Measurements from ENCODE around the gene ACBD6. TPM values are rescaled to one million over a fixed set of nuclear protein-coding genes. Genes with fewer than 3 reads are reported as not detected.

Gene ACBD6
- total RNA-seq, 4 donors from 2014 or later, result 31.3 to 43.1 (median 36.9) TPM

DNA sequence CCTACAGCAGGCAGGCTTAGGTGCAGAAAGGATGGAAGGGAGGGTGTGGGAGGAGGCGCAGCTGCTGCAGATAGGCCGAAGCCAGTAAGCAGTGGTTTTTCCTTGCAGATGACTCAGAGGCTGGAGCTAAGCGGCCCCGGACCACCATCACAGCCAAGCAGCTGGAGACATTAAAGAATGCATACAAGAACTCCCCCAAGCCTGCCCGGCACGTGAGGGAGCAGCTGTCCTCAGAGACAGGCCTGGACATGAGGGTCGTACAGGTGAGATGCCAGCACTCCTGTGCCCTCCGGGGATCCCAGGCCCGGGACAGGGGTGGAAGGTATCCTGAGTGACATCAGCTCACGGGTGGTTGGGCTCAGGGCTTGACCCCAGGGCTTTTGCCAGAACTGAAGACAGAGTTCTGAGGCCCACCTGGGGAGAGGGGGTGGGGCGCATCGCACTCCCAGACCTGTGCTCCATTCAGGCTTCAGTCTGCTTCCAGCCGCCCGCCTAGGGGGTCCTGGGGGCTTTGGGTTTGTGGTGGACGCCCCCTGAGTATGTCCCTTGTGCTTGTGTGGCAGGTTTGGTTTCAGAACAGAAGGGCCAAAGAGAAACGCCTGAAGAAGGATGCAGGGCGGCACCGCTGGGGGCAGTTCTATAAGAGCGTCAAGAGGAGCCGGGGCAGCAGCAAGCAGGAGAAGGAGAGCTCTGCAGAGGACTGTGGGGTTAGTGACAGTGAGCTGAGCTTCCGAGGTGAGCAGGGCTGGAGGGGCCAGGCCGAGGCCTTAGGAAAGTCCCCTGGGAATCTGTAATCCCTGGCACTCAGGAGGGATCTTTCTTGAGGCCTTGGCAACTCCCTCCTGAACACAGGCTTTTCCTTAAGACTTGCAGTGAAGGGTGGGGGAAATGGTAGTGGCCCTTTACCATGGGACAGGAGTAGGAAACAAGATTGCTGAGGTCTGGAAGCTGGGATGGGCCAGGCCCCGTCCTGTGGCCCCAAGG lies 230.8 kb downstream of the ACBD6 start:
- intact Hi-C loops (cut with DNase I; ENCODE audit: low total_unique reads), result no loop called here
- DNase-seq (ENCODE audit: low spot score in 2 of 2), result peak in 1 of 2 donors; percentile 79
- 76 to 79% methylated on average over 21 to 23 of the region's 23 CpGs for WGBS, 2 donors
- no peak overlapping the region for H3K4me3 ChIP-seq (ENCODE audit: low read depth, poor library complexity, severe bottlenecking)
- TF ChIP-seq, protein P1, sequence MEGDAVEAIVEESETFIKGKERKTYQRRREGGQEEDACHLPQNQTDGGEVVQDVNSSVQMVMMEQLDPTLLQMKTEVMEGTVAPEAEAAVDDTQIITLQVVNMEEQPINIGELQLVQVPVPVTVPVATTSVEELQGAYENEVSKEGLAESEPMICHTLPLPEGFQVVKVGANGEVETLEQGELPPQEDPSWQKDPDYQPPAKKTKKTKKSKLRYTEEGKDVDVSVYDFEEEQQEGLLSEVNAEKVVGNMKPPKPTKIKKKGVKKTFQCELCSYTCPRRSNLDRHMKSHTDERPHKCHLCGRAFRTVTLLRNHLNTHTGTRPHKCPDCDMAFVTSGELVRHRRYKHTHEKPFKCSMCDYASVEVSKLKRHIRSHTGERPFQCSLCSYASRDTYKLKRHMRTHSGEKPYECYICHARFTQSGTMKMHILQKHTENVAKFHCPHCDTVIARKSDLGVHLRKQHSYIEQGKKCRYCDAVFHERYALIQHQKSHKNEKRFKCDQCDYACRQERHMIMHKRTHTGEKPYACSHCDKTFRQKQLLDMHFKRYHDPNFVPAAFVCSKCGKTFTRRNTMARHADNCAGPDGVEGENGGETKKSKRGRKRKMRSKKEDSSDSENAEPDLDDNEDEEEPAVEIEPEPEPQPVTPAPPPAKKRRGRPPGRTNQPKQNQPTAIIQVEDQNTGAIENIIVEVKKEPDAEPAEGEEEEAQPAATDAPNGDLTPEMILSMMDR (IDR thresholded peaks at IDR 0.05), result no peak
- no peak for TF ChIP-seq POLR2A (IDR thresholded peaks at IDR 0.05)

DNA sequence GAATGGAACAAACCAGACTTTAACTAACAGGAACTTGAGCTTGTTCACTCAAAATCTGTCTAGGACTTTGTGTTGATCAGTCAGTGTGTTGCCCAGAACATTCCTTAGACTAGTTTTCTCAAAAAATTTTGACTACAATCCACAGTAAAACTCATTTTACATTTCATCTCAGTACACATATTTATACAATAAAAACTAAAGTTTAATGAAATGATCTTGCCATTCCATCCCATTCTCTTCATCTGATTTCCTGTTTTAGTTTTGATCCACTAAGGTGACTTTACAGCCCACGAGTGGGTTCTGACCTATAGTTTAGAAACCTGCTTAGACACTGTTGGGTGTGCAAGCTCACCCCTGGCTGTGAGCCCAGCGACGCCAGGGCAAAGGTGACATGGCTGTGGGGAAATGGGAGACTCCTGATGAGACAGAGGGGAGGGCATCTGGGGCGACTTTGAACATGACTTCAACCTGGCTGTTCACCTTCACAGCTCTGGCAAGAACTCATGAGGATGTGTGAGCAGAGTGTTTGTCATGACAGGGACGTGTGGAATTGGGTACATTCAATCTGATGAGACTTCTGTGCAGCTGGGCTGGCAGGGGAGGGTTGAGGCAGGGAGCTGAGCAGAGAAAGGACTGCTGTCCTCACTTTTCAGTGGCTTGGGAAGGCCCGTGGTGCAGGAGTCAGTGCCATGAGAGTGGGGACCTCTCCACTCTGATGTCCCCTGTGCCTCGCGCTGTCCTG lies 231.7 kb downstream of the ACBD6 start:
- no peak overlapping the region for H3K4me3 ChIP-seq (ENCODE audit: low read depth, poor library complexity, severe bottlenecking)
- intact Hi-C loops (cut with DNase I; ENCODE audit: low total_unique reads), result no loop called here
- no peak for TF ChIP-seq POLR2A (IDR thresholded peaks at IDR 0.05)
- TF ChIP-seq, protein P1 (IDR thresholded peaks at IDR 0.05), result peak in 1 of 3 donors; percentile 32
- peak in 1 of 2 donors; percentile 46 for DNase-seq (ENCODE audit: low spot score in 2 of 2)
- WGBS, 2 donors, result 70 to 74% methylated on average over 8 of the region's 8 CpGs

- intact Hi-C loops (cut with DNase I; ENCODE audit: low total_unique reads), result no loop called here
- TF ChIP-seq, protein P1 (IDR thresholded peaks at IDR 0.05), result no peak
- no peak for TF ChIP-seq POLR2A (IDR thresholded peaks at IDR 0.05)
- H3K4me3 ChIP-seq (ENCODE audit: low read depth, poor library complexity, severe bottlenecking), result no peak overlapping the region
- peak; percentile 40 to 85 for DNase-seq (ENCODE audit: low spot score in 2 of 2)
- 51 to 56% methylated on average over 14 of the region's 14 CpGs for WGBS, 2 donors
Measured at GRCh38 chr1:180269645-180270529, 232.5 kb downstream of the ACBD6 start.

DNA sequence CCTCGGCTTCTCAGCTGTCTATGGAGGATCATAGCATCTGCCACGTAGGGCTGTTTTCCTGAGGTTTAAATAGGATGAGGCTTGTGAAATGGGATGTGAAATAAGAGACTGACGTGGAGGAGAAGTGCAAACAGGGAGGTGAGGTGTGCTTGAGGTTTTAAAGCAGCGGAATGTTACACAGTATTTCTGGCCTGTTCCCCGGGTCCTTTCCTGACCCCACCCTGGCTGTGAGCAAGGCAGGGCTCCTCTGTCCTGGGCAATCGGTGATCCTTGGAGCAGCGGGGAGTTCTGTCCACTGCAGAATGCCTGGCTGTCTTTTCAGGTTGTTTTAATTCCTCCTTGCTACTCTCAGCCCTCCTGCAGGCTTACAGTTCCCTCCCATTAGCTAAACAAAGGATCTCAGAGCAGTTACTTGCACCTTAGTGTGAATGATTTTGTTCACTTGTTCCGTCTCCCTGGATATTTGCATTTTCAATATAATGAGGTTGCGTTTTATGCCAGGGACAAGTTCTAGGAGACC lies 233.8 kb downstream of the ACBD6 start:
- WGBS, 2 donors, result 71 to 80% methylated on average over 9 of the region's 9 CpGs

More for the DNA sequence above, 233.8 kb downstream of the ACBD6 start:
- DNase-seq (ENCODE audit: low spot score in 2 of 2), result peak in 1 of 2 donors; percentile 32
- intact Hi-C loops (cut with DNase I; ENCODE audit: low total_unique reads), result no loop called here
- no peak overlapping the region for H3K4me3 ChIP-seq (ENCODE audit: low read depth, poor library complexity, severe bottlenecking)
- TF ChIP-seq POLR2A (IDR thresholded peaks at IDR 0.05), result no peak
- TF ChIP-seq, protein P1 (IDR thresholded peaks at IDR 0.05), result no peak

All from lower leg skin (tissue), 4 donors.